WTC11 (cell line): ENCODE measurements around the gene GTF3C2.

Source experiments
- HMGA2 ChIP-seq: fragments of 250-450 bp; sonication (Bioruptor Pico); IDR thresholded peaks from 2 replicates; pipeline ENCODE4 v1.4.0; 2021; ENCODE audit warnings: mild to moderate bottlenecking, moderate library complexity
- KAT7 ChIP-seq: sonication (generic); formaldehyde crosslinking; IDR thresholded peaks from 2 replicates; pipeline ENCODE4 v1.8.1; 2023; ENCODE audit warnings: missing genetic modification reagents, mild to moderate bottlenecking, borderline replicate concordance
- NFE2L1 ChIP-seq: sonication (generic); formaldehyde crosslinking; IDR thresholded peaks from 2 replicates; pipeline ENCODE4 v1.8.1; 2023; ENCODE audit warnings: missing genetic modification reagents
- NR2C2 ChIP-seq: sonication (generic); formaldehyde crosslinking; IDR thresholded peaks from 2 replicates; pipeline ENCODE4 v1.8.0; 2022; ENCODE audit warnings: mild to moderate bottlenecking, missing genetic modification reagents
- ZNF423 ChIP-seq: fragments of 250-450 bp; sonication (Bioruptor Pico); IDR thresholded peaks from 2 replicates; pipeline ENCODE4 v2.1.2; 2022; ENCODE audit warnings: mild to moderate bottlenecking, moderate library complexity
- TF ChIP-seq, protein P1 (sequence below): fragments of 200-600 bp; IDR thresholded peaks from 2 replicates; pipeline ENCODE4 v1.8.0; 2022; ENCODE audit warnings: antibody characterized with exemption
- TF ChIP-seq, protein P2 (sequence below): sonication (generic); formaldehyde crosslinking; IDR thresholded peaks from 2 replicates; pipeline ENCODE4 v1.8.1; 2023; ENCODE audit warnings: mild to moderate bottlenecking, missing genetic modification reagents, borderline replicate concordance
- TF ChIP-seq, protein P3 (sequence below): sonication (generic); formaldehyde crosslinking; IDR thresholded peaks from 2 replicates; pipeline ENCODE4 v1.8.1; 2023; ENCODE audit warnings: mild to moderate bottlenecking, missing genetic modification reagents, moderate library complexity
- TF ChIP-seq, protein P4 (sequence below): fragments of 250-450 bp; sonication (Bioruptor Pico); IDR thresholded peaks from 2 replicates; pipeline ENCODE4 v1.9.0; 2021; ENCODE audit warnings: mild to moderate bottlenecking
- TF ChIP-seq, protein P5 (sequence below): sonication (generic); formaldehyde crosslinking; IDR thresholded peaks from 2 replicates; pipeline ENCODE4 v1.8.0; 2023; ENCODE audit warnings: missing genetic modification reagents
- TF ChIP-seq, protein P6 (sequence below): sonication (generic); formaldehyde crosslinking; IDR thresholded peaks from 2 replicates; pipeline ENCODE4 v1.8.1; 2022; ENCODE audit warnings: mild to moderate bottlenecking, moderate library complexity, missing genetic modification reagents
- TF ChIP-seq, protein P7 (sequence below): sonication (generic); formaldehyde crosslinking; IDR thresholded peaks from 2 replicates; pipeline ENCODE4 v1.8.0; 2022; ENCODE audit warnings: mild to moderate bottlenecking, missing genetic modification reagents
- TF ChIP-seq, protein P8 (sequence below): sonication (generic); formaldehyde crosslinking; IDR thresholded peaks from 2 replicates; pipeline ENCODE4 v1.8.1; 2023; ENCODE audit warnings: mild to moderate bottlenecking, missing genetic modification reagents
- TF ChIP-seq, protein P9 (sequence below): sonication (generic); formaldehyde crosslinking; IDR thresholded peaks from 2 replicates; pipeline ENCODE4 v1.8.0; 2023; ENCODE audit warnings: mild to moderate bottlenecking, missing genetic modification reagents

DNA sequence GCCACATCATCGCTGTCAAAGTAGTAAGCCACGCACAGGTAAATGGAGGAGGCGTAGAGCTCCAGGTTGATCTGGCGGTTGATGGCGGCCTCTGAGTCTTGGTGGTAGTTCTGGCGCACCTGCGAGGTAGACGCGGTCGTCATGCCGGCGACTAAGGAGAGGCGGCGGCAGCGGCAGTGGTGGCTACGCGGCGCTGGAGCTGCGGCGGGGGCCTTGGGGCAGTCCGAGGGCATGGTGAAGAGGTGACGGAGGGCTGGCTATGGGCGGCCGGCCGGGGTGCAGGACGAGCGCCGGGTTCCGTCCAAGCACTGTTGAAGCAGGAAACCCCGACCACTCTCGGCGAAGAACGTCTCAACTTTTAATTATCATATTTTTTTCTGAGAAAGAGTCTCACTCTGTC, 36.7 kb upstream of the GTF3C2 start:
- TF ChIP-seq, protein P1, sequence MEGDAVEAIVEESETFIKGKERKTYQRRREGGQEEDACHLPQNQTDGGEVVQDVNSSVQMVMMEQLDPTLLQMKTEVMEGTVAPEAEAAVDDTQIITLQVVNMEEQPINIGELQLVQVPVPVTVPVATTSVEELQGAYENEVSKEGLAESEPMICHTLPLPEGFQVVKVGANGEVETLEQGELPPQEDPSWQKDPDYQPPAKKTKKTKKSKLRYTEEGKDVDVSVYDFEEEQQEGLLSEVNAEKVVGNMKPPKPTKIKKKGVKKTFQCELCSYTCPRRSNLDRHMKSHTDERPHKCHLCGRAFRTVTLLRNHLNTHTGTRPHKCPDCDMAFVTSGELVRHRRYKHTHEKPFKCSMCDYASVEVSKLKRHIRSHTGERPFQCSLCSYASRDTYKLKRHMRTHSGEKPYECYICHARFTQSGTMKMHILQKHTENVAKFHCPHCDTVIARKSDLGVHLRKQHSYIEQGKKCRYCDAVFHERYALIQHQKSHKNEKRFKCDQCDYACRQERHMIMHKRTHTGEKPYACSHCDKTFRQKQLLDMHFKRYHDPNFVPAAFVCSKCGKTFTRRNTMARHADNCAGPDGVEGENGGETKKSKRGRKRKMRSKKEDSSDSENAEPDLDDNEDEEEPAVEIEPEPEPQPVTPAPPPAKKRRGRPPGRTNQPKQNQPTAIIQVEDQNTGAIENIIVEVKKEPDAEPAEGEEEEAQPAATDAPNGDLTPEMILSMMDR: no peak
- TF ChIP-seq, protein P2, sequence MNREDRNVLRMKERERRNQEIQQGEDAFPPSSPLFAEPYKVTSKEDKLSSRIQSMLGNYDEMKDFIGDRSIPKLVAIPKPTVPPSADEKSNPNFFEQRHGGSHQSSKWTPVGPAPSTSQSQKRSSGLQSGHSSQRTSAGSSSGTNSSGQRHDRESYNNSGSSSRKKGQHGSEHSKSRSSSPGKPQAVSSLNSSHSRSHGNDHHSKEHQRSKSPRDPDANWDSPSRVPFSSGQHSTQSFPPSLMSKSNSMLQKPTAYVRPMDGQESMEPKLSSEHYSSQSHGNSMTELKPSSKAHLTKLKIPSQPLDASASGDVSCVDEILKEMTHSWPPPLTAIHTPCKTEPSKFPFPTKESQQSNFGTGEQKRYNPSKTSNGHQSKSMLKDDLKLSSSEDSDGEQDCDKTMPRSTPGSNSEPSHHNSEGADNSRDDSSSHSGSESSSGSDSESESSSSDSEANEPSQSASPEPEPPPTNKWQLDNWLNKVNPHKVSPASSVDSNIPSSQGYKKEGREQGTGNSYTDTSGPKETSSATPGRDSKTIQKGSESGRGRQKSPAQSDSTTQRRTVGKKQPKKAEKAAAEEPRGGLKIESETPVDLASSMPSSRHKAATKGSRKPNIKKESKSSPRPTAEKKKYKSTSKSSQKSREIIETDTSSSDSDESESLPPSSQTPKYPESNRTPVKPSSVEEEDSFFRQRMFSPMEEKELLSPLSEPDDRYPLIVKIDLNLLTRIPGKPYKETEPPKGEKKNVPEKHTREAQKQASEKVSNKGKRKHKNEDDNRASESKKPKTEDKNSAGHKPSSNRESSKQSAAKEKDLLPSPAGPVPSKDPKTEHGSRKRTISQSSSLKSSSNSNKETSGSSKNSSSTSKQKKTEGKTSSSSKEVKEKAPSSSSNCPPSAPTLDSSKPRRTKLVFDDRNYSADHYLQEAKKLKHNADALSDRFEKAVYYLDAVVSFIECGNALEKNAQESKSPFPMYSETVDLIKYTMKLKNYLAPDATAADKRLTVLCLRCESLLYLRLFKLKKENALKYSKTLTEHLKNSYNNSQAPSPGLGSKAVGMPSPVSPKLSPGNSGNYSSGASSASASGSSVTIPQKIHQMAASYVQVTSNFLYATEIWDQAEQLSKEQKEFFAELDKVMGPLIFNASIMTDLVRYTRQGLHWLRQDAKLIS (CRISPR knock-in tag): no peak
- TF ChIP-seq NR2C2 (CRISPR knock-in tag): no peak
- TF ChIP-seq, protein P3, sequence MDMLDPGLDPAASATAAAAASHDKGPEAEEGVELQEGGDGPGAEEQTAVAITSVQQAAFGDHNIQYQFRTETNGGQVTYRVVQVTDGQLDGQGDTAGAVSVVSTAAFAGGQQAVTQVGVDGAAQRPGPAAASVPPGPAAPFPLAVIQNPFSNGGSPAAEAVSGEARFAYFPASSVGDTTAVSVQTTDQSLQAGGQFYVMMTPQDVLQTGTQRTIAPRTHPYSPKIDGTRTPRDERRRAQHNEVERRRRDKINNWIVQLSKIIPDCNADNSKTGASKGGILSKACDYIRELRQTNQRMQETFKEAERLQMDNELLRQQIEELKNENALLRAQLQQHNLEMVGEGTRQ (CRISPR knock-in tag): no peak
- TF ChIP-seq, protein P4, sequence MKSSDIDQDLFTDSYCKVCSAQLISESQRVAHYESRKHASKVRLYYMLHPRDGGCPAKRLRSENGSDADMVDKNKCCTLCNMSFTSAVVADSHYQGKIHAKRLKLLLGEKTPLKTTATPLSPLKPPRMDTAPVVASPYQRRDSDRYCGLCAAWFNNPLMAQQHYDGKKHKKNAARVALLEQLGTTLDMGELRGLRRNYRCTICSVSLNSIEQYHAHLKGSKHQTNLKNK (CRISPR knock-in tag): no peak
- TF ChIP-seq, protein P5, sequence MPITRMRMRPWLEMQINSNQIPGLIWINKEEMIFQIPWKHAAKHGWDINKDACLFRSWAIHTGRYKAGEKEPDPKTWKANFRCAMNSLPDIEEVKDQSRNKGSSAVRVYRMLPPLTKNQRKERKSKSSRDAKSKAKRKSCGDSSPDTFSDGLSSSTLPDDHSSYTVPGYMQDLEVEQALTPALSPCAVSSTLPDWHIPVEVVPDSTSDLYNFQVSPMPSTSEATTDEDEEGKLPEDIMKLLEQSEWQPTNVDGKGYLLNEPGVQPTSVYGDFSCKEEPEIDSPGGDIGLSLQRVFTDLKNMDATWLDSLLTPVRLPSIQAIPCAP: no peak
- TF ChIP-seq, protein P6, sequence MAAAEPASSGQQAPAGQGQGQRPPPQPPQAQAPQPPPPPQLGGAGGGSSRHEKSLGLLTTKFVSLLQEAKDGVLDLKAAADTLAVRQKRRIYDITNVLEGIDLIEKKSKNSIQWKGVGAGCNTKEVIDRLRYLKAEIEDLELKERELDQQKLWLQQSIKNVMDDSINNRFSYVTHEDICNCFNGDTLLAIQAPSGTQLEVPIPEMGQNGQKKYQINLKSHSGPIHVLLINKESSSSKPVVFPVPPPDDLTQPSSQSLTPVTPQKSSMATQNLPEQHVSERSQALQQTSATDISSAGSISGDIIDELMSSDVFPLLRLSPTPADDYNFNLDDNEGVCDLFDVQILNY (CRISPR knock-in tag): no peak
- TF ChIP-seq KAT7 (CRISPR knock-in tag): no peak
- TF ChIP-seq, protein P7, sequence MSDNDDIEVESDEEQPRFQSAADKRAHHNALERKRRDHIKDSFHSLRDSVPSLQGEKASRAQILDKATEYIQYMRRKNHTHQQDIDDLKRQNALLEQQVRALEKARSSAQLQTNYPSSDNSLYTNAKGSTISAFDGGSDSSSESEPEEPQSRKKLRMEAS (CRISPR knock-in tag): no peak
- TF ChIP-seq ZNF423 (CRISPR knock-in tag): no peak
- TF ChIP-seq, protein P8, sequence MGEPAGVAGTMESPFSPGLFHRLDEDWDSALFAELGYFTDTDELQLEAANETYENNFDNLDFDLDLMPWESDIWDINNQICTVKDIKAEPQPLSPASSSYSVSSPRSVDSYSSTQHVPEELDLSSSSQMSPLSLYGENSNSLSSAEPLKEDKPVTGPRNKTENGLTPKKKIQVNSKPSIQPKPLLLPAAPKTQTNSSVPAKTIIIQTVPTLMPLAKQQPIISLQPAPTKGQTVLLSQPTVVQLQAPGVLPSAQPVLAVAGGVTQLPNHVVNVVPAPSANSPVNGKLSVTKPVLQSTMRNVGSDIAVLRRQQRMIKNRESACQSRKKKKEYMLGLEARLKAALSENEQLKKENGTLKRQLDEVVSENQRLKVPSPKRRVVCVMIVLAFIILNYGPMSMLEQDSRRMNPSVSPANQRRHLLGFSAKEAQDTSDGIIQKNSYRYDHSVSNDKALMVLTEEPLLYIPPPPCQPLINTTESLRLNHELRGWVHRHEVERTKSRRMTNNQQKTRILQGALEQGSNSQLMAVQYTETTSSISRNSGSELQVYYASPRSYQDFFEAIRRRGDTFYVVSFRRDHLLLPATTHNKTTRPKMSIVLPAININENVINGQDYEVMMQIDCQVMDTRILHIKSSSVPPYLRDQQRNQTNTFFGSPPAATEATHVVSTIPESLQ (CRISPR knock-in tag): no peak
- no peak for TF ChIP-seq NFE2L1 (CRISPR knock-in tag)
- no peak for TF ChIP-seq HMGA2
- TF ChIP-seq, protein P9, sequence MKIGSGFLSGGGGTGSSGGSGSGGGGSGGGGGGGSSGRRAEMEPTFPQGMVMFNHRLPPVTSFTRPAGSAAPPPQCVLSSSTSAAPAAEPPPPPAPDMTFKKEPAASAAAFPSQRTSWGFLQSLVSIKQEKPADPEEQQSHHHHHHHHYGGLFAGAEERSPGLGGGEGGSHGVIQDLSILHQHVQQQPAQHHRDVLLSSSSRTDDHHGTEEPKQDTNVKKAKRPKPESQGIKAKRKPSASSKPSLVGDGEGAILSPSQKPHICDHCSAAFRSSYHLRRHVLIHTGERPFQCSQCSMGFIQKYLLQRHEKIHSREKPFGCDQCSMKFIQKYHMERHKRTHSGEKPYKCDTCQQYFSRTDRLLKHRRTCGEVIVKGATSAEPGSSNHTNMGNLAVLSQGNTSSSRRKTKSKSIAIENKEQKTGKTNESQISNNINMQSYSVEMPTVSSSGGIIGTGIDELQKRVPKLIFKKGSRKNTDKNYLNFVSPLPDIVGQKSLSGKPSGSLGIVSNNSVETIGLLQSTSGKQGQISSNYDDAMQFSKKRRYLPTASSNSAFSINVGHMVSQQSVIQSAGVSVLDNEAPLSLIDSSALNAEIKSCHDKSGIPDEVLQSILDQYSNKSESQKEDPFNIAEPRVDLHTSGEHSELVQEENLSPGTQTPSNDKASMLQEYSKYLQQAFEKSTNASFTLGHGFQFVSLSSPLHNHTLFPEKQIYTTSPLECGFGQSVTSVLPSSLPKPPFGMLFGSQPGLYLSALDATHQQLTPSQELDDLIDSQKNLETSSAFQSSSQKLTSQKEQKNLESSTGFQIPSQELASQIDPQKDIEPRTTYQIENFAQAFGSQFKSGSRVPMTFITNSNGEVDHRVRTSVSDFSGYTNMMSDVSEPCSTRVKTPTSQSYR: no peak
